ENCODE measurements around the gene KIF13A. TPM values are rescaled to one million over a fixed set of nuclear protein-coding genes. Genes with fewer than 3 reads are reported as not detected.
"Not testable (repeated sequence)": the region's sequence is repeated elsewhere in the genome, so short reads cannot be mapped to it uniquely, and the experiment has no call there.

Gene KIF13A
- total RNA-seq, 4 donors from 2014 or later: 63.8 to 86.3 (median 78.2) TPM

- peaks cover 0 to 18% (median 14%) of the 10 kb centered on the region in 4 donors for H3K9me3 ChIP-seq
- H3K4me1 ChIP-seq: no peaks in the 10 kb centered on the region
- H3K27me3 ChIP-seq: no peaks in the 10 kb centered on the region
- intact Hi-C loops (cut with DNase I): no loop called here
- TF ChIP-seq POLR2AphosphoS5 (IDR thresholded peaks at IDR 0.05) (no peak), POLR2A (IDR thresholded peaks at IDR 0.05; ENCODE audit: low read depth) (no peak), EP300 (IDR thresholded peaks at IDR 0.05) (no peak), CTCF (IDR thresholded peaks at IDR 0.05) (no peak)
- no peak for DNase-seq (ENCODE audit: extremely low spot score)
- no peak overlapping the region for H3K27ac ChIP-seq (replicated peaks in 1 of 4)
- peaks cover 6 to 52% (median 20%) of the 10 kb centered on the region in 4 donors for H3K36me3 ChIP-seq
- H3K4me3 ChIP-seq: no peak overlapping the region
- WGBS: 95% methylated on average over 6 of the region's 6 CpGs
These were observed 93.2 kb downstream of the KIF13A start for GRCh38 chr6:17894191-17894590.

GRCh38 chr6:17892097-17892686, 95.2 kb downstream of the KIF13A start:
- Histone ChIP-seq H3K4me3 (no peak overlapping the region), H3K36me3 (peaks cover 6 to 46% (median 18%) of the 10 kb centered on the region in 4 donors), H3K27me3 (no peaks in the 10 kb centered on the region), H3K27ac (replicated peaks in 1 of 4) (no peak overlapping the region), H3K9me3 (peaks cover 0 to 18% (median 14%) of the 10 kb centered on the region in 4 donors), H3K4me1 (peaks cover 0 to 2% (median 0%) of the 10 kb centered on the region in 4 donors)
- WGBS: 88% methylated on average over 3 of the region's 3 CpGs
- TF ChIP-seq CTCF (IDR thresholded peaks at IDR 0.05) (no peak), POLR2AphosphoS5 (IDR thresholded peaks at IDR 0.05) (no peak), POLR2A (IDR thresholded peaks at IDR 0.05; ENCODE audit: low read depth) (no peak), EP300 (IDR thresholded peaks at IDR 0.05) (no peak)
- intact Hi-C loops (cut with DNase I): no loop called here
- no peak for DNase-seq (ENCODE audit: extremely low spot score)

- 39% methylated on average over 1 of the region's 1 CpG for WGBS
- Histone ChIP-seq H3K4me1 (peaks cover 13 to 20% (median 15%) of the 10 kb centered on the region in 4 donors), H3K9me3 (peaks cover 0 to 11% (median 9%) of the 10 kb centered on the region in 4 donors), H3K36me3 (peaks cover 0 to 27% (median 7%) of the 10 kb centered on the region in 4 donors), H3K27me3 (no peaks in the 10 kb centered on the region), H3K27ac (replicated peaks in 1 of 4) (no peak overlapping the region), H3K4me3 (no peak overlapping the region)
- intact Hi-C loops (cut with DNase I): no loop called here
- TF ChIP-seq CTCF (IDR thresholded peaks at IDR 0.05): no peak
- TF ChIP-seq EP300 (IDR thresholded peaks at IDR 0.05): no peak
- TF ChIP-seq POLR2A (IDR thresholded peaks at IDR 0.05; ENCODE audit: low read depth): no peak
- no peak for TF ChIP-seq POLR2AphosphoS5 (IDR thresholded peaks at IDR 0.05)
- no peak for DNase-seq (ENCODE audit: extremely low spot score)
These were observed 97.1 kb downstream of the KIF13A start for GRCh38 chr6:17890309-17890708.

GRCh38 chr6:17889777-17890176, 97.7 kb downstream of the KIF13A start:
- 93% methylated on average over 9 of the region's 9 CpGs for WGBS
- H3K27me3 ChIP-seq; H3K27ac ChIP-seq (replicated peaks in 1 of 4); intact Hi-C loops (cut with DNase I); H3K4me3 ChIP-seq; H3K9me3 ChIP-seq; DNase-seq (ENCODE audit: extremely low spot score): not testable (repeated sequence)
- Histone ChIP-seq H3K4me1 (peaks cover 13 to 26% (median 20%) of the 10 kb centered on the region in 4 donors), H3K36me3 (peaks cover 0 to 22% (median 5%) of the 10 kb centered on the region in 4 donors)

- Histone ChIP-seq H3K9me3 (no peaks in the 10 kb centered on the region), H3K27me3 (no peaks in the 10 kb centered on the region), H3K4me1 (peaks cover 25 to 43% (median 34%) of the 10 kb centered on the region in 4 donors), H3K27ac (replicated peaks in 1 of 4) (no peak overlapping the region), H3K4me3 (no peak overlapping the region), H3K36me3 (peaks cover 0 to 4% (median 0%) of the 10 kb centered on the region in 4 donors)
- intact Hi-C loops (cut with DNase I): no loop called here
- TF ChIP-seq POLR2AphosphoS5 (IDR thresholded peaks at IDR 0.05) (no peak), POLR2A (IDR thresholded peaks at IDR 0.05; ENCODE audit: low read depth) (no peak), EP300 (IDR thresholded peaks at IDR 0.05) (no peak), CTCF (IDR thresholded peaks at IDR 0.05) (no peak)
- DNase-seq (ENCODE audit: extremely low spot score): no peak
- 85% methylated on average over 1 of the region's 1 CpG for WGBS
These were observed 100.5 kb downstream of the KIF13A start for GRCh38 chr6:17886891-17887290.
